T-helper 2 cell treated with Interferon-gamma antibody and Interleukin-4, amounts not matched to agents 100 ng/mL and 5 ng/mL, for 36 hours (primary cell): Measurements from ENCODE around the gene SMURF2. TPM values are rescaled to one million over a fixed set of nuclear protein-coding genes. Genes with fewer than 3 reads are reported as not detected.
"Not testable (repeated sequence)": the region's sequence is repeated elsewhere in the genome, so short reads cannot be mapped to it uniquely, and the experiment has no call there.

Source experiments
- intact Hi-C: fragments of 100-400 bp; cut with micrococcal nuclease; formaldehyde crosslinking; loops from one replicate; pipeline ENCODE4 v1.15.1; 2023
- total RNA-seq: library from RNA; stranded (reverse); gene quantifications from 2 replicates; pipeline ENCODE4 v1.2.3, GENCODE V29; 2022

The SMURF2 gene
- total RNA-seq: 18.7 and 19.3 TPM in 2 replicates

DNA sequence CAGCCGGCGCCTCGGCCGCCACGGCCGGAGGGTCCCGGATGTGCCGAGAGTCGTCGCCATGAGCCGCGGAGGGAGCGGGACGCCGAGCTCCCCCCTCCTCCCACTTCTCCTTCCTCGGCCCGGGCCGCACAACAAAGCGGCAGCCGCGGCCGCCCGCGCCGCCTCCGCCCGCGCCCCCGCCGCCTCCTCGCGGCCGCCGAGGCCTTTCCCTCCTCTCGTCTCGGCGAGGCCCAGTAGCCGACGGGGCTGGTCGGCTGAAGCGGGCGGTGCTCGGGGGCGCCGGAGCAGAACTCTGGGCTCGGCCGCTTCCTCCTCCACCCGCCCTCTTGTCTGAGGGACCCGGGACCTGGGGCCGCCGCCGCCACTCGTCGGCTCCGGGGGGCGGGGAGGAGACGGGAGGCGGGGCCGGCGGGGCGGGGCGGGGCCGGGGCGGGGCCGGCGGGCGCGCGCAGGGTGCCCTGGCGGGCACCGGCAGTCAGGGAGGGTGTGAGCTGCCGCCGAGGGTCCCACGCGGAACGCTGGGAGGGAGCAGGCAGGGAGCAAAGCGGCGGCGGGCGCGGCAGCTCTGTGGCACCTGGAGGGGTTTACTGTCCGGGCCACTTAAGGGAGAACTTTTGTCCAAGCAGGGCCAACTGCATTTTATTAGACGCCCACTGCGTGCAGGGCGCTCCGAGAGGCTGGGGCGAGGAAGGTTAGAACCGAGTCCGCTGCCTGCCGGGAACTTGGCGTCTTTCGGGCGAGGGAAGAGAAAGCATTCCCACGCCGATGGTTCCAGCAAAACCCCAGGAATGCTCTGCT, at the start of gene SMURF2:
Gene SMURF2, minus strand, starts transcription at position 332 of the 798 bp plus-strand sequence. CDS start 427 bp downstream, outside the sequence.
- intact Hi-C loops: loop anchor here (1.0 to 10.0 kb wide), 3 partner anchors 13 to 156 kb away; partner anchors contain the start of genes CEP95 and DDX5

DNA sequence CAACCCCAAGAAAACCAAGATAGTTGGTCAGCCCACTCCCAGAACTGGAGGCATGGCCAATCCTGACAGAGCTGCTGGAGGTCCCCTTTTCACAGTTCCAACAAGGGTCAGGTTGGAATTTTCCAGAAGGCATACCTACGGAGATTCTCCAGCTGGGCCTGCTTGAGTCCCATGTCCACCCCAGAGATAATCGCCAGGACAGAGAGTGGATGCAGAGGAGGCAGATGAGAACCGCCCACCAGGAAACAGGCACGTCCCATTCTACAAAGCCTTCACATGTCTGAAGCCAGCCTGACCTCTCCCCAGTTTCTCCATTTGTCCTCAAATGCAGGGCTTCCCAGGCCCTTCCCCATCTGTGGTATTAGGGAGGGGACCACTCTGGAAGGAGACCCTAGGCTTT, 47.4 kb upstream of the SMURF2 start:
- intact Hi-C loops: no loop called here

DNA sequence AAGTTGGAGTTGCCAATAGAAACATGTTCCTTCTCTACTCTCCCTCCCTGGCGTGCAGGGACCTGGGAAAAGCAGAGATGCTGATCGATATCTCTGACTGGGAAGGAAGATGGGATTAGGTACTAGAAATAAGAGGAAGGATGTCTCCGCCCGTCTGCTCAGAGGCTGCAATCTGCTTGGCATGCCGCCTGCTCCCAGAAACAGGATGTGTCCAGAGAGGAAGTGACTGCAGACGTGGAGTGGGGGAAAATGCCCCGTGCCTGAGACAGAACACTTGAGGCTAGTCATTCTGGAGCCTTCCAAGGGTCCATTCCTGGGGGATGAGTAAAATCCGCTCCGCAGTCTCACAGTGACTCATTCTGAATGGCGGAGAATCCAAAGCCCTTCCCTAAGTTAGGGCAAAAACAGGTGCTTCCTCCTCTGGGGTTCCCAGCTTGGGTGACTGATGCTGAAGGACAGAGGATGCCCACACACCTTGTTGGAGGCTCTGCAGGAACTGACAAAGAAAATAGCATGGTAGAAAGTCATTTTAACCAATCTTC, 45.0 kb upstream of the SMURF2 start:
- intact Hi-C loops: no loop called here

DNA sequence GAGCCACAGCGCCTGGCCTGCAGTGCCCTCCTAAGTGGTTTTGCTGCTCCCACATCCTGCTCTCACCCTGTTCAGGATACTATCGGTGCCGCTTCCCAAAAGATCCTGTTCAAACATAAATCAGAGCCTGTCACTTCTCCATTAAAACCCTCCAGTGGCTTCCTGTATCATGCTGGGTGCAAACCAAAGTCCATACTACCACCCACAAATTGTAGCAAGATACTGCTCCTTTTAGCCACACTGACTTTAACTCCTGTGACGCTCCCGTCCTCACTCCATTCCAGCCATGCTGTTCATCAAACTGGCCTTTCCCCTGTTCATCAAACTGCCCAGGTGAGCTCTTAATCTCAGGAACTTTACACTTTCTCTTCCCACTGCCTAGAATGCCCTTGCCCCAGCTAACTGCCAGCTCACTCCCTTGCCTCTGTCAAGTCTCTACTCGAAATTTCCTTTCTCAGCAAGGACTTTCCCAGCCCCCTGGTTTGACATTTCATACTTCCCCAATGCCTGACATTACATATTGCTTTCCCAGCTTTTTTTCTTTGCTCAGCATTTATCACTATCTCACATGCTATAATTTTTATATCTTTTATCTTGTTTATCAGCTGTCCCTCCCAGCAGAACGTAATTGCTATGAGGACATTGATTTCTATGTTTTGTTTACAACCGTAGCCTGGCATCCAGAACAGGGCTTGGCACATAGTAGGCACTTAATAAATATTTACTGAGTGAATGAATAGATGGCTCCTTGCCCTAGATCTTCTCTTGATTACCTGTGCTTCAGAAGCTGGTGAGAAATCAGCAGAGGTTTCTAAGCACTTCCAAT, 44.3 kb upstream of the SMURF2 start:
- intact Hi-C loops: no loop called here

DNA sequence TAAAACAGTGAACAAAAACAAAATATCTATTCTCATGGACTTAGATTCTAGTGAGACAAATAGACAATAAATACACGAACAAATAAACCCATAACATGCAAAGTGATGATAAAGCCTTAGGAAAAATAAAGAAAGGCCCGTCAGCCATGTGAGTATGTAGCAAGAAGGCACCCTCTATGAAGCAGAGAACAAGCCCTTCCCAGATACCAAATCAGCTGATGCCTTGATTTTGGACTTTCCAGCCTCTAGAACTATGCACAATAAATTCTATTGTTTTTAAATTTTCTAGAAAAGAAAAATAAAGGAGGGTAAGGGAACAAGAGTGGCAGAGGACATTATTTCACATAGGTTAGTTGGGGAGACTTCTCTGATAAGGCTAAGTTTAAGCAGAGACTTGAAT, 40.7 kb upstream of the SMURF2 start:
- intact Hi-C loops: no loop called here

DNA sequence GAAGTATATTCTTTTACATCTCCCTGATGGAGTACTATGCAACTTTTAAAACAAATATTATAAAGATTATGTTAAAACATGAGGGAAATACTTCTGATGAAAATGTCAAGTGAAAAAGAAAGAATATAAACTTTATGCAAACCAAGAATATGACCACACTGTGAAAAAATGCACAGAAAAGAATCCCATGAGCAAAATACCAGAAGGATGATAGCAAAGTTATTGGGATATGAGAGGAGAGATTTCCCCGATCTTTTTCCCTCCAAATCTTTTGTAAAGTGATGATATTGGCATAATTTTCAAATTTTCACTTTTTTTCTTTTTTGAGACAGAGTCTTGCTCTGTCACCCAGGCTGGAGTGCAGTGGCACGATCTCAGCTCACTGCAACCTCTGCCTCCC, 36.6 kb upstream of the SMURF2 start:
- intact Hi-C loops: no loop called here

GRCh38 chr17:64694207-64694606, 32.1 kb upstream of the SMURF2 start:
- intact Hi-C loops: no loop called here

- intact Hi-C loops: no loop called here
These were observed 30.1 kb upstream of the SMURF2 start for GRCh38 chr17:64692187-64692586.

DNA sequence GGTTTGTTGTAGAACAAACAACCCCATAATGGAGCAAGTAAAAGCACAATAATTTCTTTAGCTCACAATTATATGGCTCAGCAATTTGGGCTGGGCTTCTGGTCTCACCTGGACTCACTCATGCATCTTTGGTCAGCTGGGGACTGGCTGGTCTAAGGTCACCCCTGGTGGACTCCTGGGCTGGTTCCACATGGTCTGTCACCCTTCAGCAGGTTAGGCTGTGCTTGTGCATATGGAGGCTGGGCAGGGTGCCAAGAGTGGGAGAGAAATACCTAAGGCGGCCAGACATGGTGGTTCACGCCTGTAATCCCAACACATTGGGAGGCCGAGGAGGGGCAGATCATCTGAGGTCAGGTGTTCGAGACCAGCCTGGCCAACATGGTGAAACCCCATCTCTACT, 27.0 kb upstream of the SMURF2 start:
- intact Hi-C loops: no loop called here

DNA sequence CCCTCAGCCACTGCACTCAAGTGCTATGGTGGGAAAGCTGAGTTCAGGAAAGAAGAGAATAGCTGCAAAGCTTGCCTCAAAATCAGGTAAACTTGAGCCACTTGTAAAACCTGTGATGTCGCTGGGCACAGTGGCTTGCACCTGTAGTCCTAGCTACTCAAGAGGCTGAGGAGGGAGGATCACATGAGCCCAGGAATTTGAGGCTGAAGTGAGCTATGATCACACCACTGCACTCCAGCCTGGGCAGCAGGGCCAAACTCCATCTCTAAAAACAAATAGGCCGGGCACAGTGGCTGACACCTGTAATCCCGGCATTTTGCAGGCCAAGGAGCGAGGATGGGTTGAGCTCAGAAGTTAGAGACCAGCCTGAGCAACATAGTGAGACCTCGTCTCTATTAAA, 26.4 kb upstream of the SMURF2 start:
- intact Hi-C loops: no loop called here

DNA sequence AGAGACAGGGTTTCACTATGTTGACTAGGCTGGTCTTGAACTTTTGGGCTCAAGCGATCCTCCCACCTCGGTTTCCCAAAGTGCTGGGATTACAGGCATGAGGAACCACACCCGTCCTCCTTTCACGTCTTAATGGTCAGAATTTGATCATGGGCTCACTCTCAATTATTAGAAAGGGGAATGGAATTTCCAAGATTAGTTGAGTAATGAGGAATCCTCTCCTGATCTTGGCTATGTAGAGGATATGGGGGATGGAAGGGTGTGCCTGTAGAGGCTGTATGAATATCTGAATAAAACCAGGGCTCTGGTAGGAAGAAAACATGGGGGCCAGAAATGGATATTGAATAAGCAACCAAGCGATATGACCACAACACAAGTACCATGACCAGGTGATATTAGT, 25.9 kb upstream of the SMURF2 start:
- intact Hi-C loops: no loop called here

GRCh38 chr17:64687376-64687775, 25.3 kb upstream of the SMURF2 start:
- intact Hi-C loops: no loop called here

- intact Hi-C loops: no loop called here
These were observed 24.6 kb upstream of the SMURF2 start for GRCh38 chr17:64686705-64687104.

- intact Hi-C loops: no loop called here
These were observed 23.6 kb upstream of the SMURF2 start for GRCh38 chr17:64685705-64686104.

GRCh38 chr17:64683796-64684195, 21.7 kb upstream of the SMURF2 start:
- intact Hi-C loops: no loop called here

DNA sequence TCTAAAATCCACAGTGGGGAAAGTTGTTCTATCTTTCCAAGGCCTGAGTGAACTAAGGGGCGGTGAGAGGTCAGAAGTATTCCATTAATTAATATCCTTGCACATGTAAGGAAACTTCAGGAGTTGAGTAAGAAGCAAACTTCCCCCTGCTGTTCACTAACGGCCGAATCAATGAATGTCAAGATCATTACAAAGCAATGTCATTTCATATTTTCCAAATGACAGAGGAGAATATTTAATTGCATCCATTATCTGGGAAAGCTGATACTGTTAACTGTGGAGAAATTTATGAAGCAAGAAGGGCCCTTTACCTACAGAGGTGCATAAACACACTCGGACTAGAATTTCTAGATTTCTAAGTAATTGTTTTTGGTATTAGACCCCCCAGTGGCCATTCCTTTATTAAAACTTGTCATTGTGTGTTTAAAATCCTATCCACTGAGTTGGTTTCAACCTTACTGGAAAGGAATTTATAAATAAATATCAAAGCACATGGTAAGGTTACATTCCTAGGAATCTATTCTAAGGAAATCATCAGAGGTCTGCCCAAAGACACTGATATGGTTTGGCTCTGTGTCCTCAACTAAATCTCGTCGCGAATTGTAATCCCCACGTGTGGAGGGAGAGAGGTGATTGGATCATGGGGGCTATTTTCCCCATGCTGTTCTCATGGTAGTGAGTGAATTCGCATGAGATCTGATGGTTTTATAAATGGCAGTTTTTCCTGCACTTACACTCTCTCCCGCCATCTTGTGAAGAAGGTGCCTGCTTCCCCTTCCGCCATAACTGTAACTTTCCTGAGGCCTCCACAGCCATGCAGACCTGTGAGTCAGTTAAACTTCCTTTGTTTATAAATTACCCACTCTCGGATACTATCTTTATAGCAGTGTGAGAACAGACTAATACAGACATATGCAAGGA, 20.4 kb upstream of the SMURF2 start:
- intact Hi-C loops: no loop called here

DNA sequence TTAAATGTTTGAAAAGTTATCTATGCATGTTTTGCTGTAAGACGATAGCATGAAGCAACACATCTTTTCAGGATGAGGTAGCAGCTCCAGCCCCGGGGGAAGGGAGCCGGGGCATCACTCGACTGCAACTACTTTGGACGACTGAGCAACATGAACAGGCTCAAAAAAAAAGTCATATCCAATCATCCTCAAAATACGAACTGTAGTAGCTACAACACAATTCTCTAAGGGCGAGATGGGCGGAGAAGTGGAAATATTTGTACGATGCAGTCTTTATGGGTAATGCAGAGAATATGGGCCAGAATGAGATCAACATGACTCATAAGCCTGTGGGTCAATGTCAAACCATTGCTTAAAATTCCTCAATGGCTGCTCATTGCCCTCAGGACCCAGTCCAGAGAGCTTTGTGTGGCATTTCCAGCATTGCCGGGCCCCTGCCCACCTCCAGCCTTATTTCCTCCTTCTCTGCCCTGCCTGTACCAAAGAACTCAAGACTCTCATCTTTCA, 17.7 kb upstream of the SMURF2 start:
- intact Hi-C loops: no loop called here

- intact Hi-C loops: no loop called here
These were observed 14.7 kb upstream of the SMURF2 start for GRCh38 chr17:64676763-64677162.

- intact Hi-C loops: not testable (repeated sequence)
These were observed 8.9 kb upstream of the SMURF2 start for GRCh38 chr17:64670843-64671590.
